NB4 (cell line): ENCODE results near the gene EXD3.

ENCODE experiments used
- DNase-seq: peaks from one replicate; pipeline ENCODE4 v3.0.0; 2010; ENCODE audit warnings: low read depth
- H3K4me3 ChIP-seq: one replicate; pipeline ENCODE4 v1.5.1; 2011; ENCODE audit warnings: mild to moderate bottlenecking, low read depth, low read length, moderate library complexity
- CTCF ChIP-seq: IDR thresholded peaks from one replicate; pipeline ENCODE4 v1.5.1; 2012; ENCODE audit warnings: low read depth, low read length
- MAX ChIP-seq: IDR thresholded peaks from 2 replicates; pipeline ENCODE4 v1.6.1; 2011; ENCODE audit warnings: low read depth, low read length
- MYC ChIP-seq: IDR thresholded peaks from 2 replicates; pipeline ENCODE4 v1.6.1; 2011; ENCODE audit warnings: low read depth, low read length
- POLR2A ChIP-seq: IDR thresholded peaks from 2 replicates; pipeline ENCODE4 v1.6.1; 2011; ENCODE audit warnings: mild to moderate bottlenecking; ENCODE audit not compliant: insufficient read length; ENCODE audit errors: extremely low read depth

The EXD3 gene

GRCh38 chr9:137438591-137439157 is 15.7 kb upstream of the EXD3 start:
- TF ChIP-seq MYC = no peak
- TF ChIP-seq CTCF = no peak
- TF ChIP-seq POLR2A = no peak
- no peak for TF ChIP-seq MAX
- DNase-seq = no peak
- no peak overlapping the region for H3K4me3 ChIP-seq

- H3K4me3 ChIP-seq = no peak overlapping the region
- DNase-seq = no peak
- TF ChIP-seq POLR2A (no peak), MAX (no peak), CTCF (no peak), MYC (no peak)
Observed at GRCh38 chr9:137437691-137438590, 15.0 kb upstream of the EXD3 start.

GRCh38 chr9:137436761-137437600 is 14.0 kb upstream of the EXD3 start:
- no peak for TF ChIP-seq MAX
- TF ChIP-seq CTCF = no peak
- TF ChIP-seq POLR2A = no peak
- TF ChIP-seq MYC = no peak
- no peak overlapping the region for H3K4me3 ChIP-seq
- DNase-seq = no peak

GRCh38 chr9:137435980-137436760 is 13.2 kb upstream of the EXD3 start:
- TF ChIP-seq MYC (no peak), CTCF (no peak), POLR2A (no peak), MAX (no peak)
- H3K4me3 ChIP-seq = no peak overlapping the region
- peak; percentile 61 for DNase-seq

GRCh38 chr9:137435381-137435891 is 12.5 kb upstream of the EXD3 start:
- no peak overlapping the region for H3K4me3 ChIP-seq
- TF ChIP-seq POLR2A (no peak), CTCF (no peak), MYC (no peak)
- DNase-seq = no peak
